ENCODE results near the gene KREMEN2.
A peak's percentile ranks its signal among the peaks of the same experiment; 100 is the strongest.
"Not testable (repeated sequence)": the region's sequence is repeated elsewhere in the genome, so short reads cannot be mapped to it uniquely, and the experiment has no call there.

KREMEN2 gene

GRCh38 chr16:2942045-2942444, 22.0 kb upstream of the KREMEN2 start:
- DNase-seq: no peak

- not testable (repeated sequence) for DNase-seq
These were observed 20.4 kb upstream of the KREMEN2 start for GRCh38 chr16:2943716-2944115.

- no peak for DNase-seq
These were observed 17.4 kb upstream of the KREMEN2 start for GRCh38 chr16:2946649-2947048.

- DNase-seq: no peak
These were observed 15.0 kb upstream of the KREMEN2 start for GRCh38 chr16:2948807-2949704.

GRCh38 chr16:2949705-2950352, 14.2 kb upstream of the KREMEN2 start:
- DNase-seq: no peak

GRCh38 chr16:2950353-2950724, 13.7 kb upstream of the KREMEN2 start:
- DNase-seq: no peak

GRCh38 chr16:2950773-2951172, 13.3 kb upstream of the KREMEN2 start:
- DNase-seq: no peak

- no peak for DNase-seq
These were observed 11.4 kb upstream of the KREMEN2 start for GRCh38 chr16:2952679-2953078.

- DNase-seq: no peak
These were observed 10.1 kb upstream of the KREMEN2 start for GRCh38 chr16:2953706-2954627.

GRCh38 chr16:2954656-2955381, 9.3 kb upstream of the KREMEN2 start:
- no peak for DNase-seq

- DNase-seq: no peak
These were observed 8.7 kb upstream of the KREMEN2 start for GRCh38 chr16:2955438-2955778.

GRCh38 chr16:2955779-2956578, 8.1 kb upstream of the KREMEN2 start:
- no peak for DNase-seq

- no peak for DNase-seq
These were observed 7.5 kb upstream of the KREMEN2 start for GRCh38 chr16:2956579-2956956.

- DNase-seq: no peak
These were observed 4.9 kb upstream of the KREMEN2 start for GRCh38 chr16:2959206-2959605.

GRCh38 chr16:2960183-2961010, 3.7 kb upstream of the KREMEN2 start:
- DNase-seq: no peak

- DNase-seq: peak; percentile 29
These were observed 1.6 kb upstream of the KREMEN2 start for GRCh38 chr16:2962334-2963073.

GRCh38 chr16:2963074-2963722, 877 bp upstream of the KREMEN2 start:
- no peak for DNase-seq

- DNase-seq: peak; percentile 61
These were observed 631 bp downstream of the KREMEN2 start for GRCh38 chr16:2964475-2965336.

Measured in activated CD4-positive, CD25-positive, alpha-beta regulatory T cell treated with anti-CD3 and anti-CD28 coated beads, Interleukin-2, amount 50 U/mL, for 72 hours (primary cell).